Upper lobe of left lung (tissue), 4 donors: ENCODE results near the gene PIP4K2C.

ENCODE experiments used
- CTCF ChIP-seq, 6 experiments: fragments of 450-650 bp in 4 of 6; fragments of 200-600 bp in 2 of 6; sonication (generic) in 2 of 6; IDR thresholded peaks; one replicate each; pipeline ENCODE4 v1.5.1; 2016 to 2019; ENCODE audit warnings: antibody characterized with exemption in 6 of 6
- POLR2A ChIP-seq, 4 donors: fragments of 450-650 bp; IDR thresholded peaks; one replicate each; pipeline ENCODE4 v1.5.1; 2016 to 2017; ENCODE audit warnings: antibody characterized with exemption in 4 of 4, mild to moderate bottlenecking in 2 of 4
- POLR2AphosphoS5 ChIP-seq, 2 donors: sonication (generic); formaldehyde crosslinking; IDR thresholded peaks; one replicate each; pipeline ENCODE4 v1.5.1; 2017; ENCODE audit warnings: antibody characterized with exemption in 2 of 2

GRCh38 chr12:57543581-57543980 lies 47.4 kb upstream of the PIP4K2C start:
- TF ChIP-seq POLR2AphosphoS5 (IDR thresholded peaks at IDR 0.05) (no peak), CTCF (IDR thresholded peaks at IDR 0.05) (no peak), POLR2A (IDR thresholded peaks at IDR 0.05) (no peak)
